Fibroblast of lung (primary cell): ENCODE results near the gene MSH4.

Experiments
- CTCF ChIP-seq, 2 donors: IDR thresholded peaks in 1 of 2; conservative IDR thresholded peaks in 1 of 2; 1 replicate in 1 of 2; 2 replicates in 1 of 2; pipeline ENCODE4 v1.5.1; 2011 to 2012; ENCODE audit warnings: low read length in 2 of 2, control low read depth in 1 of 2, inconsistent platforms in 1 of 2, low read depth in 1 of 2, mild to moderate bottlenecking in 1 of 2
- EZH2 ChIP-seq: IDR thresholded peaks from 2 replicates; pipeline ENCODE4 v1.5.1; 2012; ENCODE audit warnings: low read length, control low read depth, mild to moderate bottlenecking; ENCODE audit errors: missing control alignments

- TF ChIP-seq CTCF (conservative IDR thresholded peaks at IDR 0.05 in 1 of 2, IDR thresholded peaks at IDR 0.05 in 1 of 2; ENCODE audit: low read depth in 1 of 2, low read length in 2 of 2) = no peak
- no peak for TF ChIP-seq EZH2
These were observed 14.7 kb downstream of the MSH4 start for GRCh38 chr1:75811211-75811981.
